Fibroblast of lung (primary cell): ENCODE results near the gene INS.

ENCODE experiments used
- EZH2 ChIP-seq: IDR thresholded peaks from 2 replicates; pipeline ENCODE4 v1.5.1; 2012; ENCODE audit warnings: low read length, control low read depth, mild to moderate bottlenecking; ENCODE audit errors: missing control alignments
- TF ChIP-seq, protein P1 (sequence below), 2 donors: IDR thresholded peaks in 1 of 2; conservative IDR thresholded peaks in 1 of 2; 1 replicate in 1 of 2; 2 replicates in 1 of 2; pipeline ENCODE4 v1.5.1; 2011 to 2012; ENCODE audit warnings: low read length in 2 of 2, control low read depth in 1 of 2, inconsistent platforms in 1 of 2, low read depth in 1 of 2, mild to moderate bottlenecking in 1 of 2

DNA sequence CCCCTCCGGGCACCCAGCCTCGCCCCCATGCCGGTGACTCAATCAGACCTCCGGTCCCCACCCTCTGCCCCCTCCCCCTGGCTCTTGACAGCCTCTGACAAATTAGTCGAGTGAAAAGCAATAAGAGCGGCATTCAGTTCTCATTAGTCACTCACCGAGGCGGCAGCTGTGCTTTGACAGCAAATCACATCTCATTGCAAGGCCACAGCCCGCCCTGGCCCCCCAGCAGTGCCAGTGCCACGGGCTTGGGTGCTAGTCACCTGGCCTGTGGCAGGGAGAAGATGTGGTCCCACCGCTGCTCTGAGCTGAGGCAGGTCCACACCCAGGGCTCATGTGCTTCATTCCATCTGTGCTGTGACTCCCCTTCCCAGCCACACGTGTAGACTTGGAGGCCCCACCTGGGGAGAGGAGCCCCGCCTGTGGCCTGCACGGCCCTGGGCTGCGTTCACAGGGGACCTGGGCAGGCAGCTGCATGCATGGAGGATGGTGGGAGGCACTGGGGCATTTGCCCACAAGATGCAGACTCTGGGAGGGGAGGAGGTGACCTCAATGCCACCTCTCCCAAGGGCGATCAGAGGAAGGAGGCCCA, 18.0 kb upstream of the INS start:
- TF ChIP-seq, protein P1, sequence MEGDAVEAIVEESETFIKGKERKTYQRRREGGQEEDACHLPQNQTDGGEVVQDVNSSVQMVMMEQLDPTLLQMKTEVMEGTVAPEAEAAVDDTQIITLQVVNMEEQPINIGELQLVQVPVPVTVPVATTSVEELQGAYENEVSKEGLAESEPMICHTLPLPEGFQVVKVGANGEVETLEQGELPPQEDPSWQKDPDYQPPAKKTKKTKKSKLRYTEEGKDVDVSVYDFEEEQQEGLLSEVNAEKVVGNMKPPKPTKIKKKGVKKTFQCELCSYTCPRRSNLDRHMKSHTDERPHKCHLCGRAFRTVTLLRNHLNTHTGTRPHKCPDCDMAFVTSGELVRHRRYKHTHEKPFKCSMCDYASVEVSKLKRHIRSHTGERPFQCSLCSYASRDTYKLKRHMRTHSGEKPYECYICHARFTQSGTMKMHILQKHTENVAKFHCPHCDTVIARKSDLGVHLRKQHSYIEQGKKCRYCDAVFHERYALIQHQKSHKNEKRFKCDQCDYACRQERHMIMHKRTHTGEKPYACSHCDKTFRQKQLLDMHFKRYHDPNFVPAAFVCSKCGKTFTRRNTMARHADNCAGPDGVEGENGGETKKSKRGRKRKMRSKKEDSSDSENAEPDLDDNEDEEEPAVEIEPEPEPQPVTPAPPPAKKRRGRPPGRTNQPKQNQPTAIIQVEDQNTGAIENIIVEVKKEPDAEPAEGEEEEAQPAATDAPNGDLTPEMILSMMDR (conservative IDR thresholded peaks at IDR 0.05 in 1 of 2, IDR thresholded peaks at IDR 0.05 in 1 of 2; ENCODE audit: low read depth in 1 of 2, low read length in 2 of 2): no peak
- no peak for TF ChIP-seq EZH2
